ENCODE measurements around the gene USO1. TPM values are rescaled to one million over a fixed set of nuclear protein-coding genes. Genes with fewer than 3 reads are reported as not detected.
"Not testable (repeated sequence)": the region's sequence is repeated elsewhere in the genome, so short reads cannot be mapped to it uniquely, and the experiment has no call there.

Gene USO1
- polyA plus RNA-seq, 6 donors from 2014 or later: 19.0 to 32.2 (median 28.1) TPM

DNA sequence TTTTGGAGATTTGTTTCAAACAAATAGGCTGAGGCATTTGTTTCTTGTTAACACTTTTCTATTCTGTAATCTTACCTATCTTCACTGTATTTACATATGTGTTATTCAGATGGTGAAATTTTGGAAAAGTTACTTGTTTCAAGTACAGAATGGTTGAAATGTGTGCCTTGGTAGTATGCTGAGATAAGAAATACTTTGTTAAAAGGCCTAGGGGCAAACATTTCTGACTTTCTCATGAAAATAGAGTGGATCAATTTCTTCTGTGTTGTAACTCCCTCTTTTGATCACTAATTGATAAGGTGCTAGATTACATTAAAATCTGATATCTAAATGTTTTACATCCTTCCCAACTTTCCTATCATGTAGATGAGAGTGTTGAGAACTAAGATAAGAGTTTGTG, 18.1 kb downstream of the USO1 start:
- H3K9me3 Mint-ChIP-seq: no peaks in the 10 kb centered on the region
- peak overlapping the region in 2 of 6 donors; percentile 18 to 49 for H3K27ac Mint-ChIP-seq
- DNase-seq (no peak), ATAC-seq (ENCODE audit: low read depth in 2 of 2) (no peak)
- H3K36me3 Mint-ChIP-seq: peaks cover 0 to 7% of the 10 kb centered on the region in 2 donors
- peaks cover 13 to 31% (median 23%) of the 10 kb centered on the region in 3 donors for H3K4me1 Mint-ChIP-seq
- H3K4me3 Mint-ChIP-seq: peak overlapping the region in 1 of 8 donors; percentile 15
- no peaks in the 10 kb centered on the region for H3K27me3 Mint-ChIP-seq

DNA sequence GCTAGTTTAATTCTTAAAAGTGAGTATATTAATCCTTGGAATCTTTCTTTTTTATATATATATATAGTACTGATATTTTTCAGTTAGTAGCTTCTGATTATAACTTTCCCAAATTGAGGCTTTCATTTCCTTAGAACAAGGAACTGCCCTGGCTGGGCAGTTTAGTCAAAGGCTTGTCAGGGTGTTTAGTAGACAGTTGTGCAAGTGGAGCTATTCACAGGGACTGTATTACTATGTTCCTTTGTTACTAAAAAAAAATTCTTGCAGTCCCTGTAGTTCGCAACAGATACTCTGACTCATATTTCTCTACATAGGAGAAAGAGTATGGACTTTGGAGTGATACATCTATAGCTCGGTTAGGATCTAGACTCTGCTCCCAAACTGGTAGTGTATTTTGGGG, 20.8 kb downstream of the USO1 start:
- DNase-seq (no peak), ATAC-seq (ENCODE audit: low read depth in 2 of 2) (no peak)
- H3K4me1 Mint-ChIP-seq: peaks cover 13 to 25% (median 14%) of the 10 kb centered on the region in 3 donors
- peaks cover 0 to 7% of the 10 kb centered on the region in 2 donors for H3K36me3 Mint-ChIP-seq
- H3K27me3 Mint-ChIP-seq: no peaks in the 10 kb centered on the region
- peak overlapping the region in 1 of 6 donors; percentile 70 for H3K27ac Mint-ChIP-seq
- no peaks in the 10 kb centered on the region for H3K9me3 Mint-ChIP-seq
- no peak overlapping the region for H3K4me3 Mint-ChIP-seq

DNA sequence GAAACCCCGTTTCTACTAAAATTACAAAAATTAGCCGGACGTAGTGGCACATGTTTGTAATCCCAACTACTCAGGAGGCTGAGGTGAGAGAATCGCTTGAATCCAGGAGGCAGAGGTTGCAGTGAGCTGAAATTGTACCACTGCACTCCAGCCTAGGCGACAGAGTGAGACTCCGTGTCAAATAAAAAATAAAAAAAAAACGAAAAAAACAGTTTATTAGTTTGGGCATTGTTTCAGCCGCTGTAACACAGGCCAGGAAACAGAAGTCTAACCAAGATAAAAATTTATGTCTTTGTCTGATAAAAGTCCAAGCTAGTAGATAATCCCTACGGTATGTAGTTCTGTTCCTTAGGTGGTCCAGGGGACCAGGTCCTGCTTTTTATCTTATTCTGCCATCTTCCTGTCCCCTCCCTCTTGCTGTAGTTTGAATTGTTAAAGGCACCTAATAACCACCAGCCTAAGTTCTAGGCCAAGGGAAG, 21.4 kb downstream of the USO1 start:
- DNase-seq: no peak
- ATAC-seq (ENCODE audit: low read depth in 2 of 2): no peak
- Mint-ChIP-seq H3K4me3 (no peak overlapping the region), H3K27ac (peak overlapping the region in 3 of 6 donors; percentile 38 to 70 (median 57)), H3K27me3 (no peaks in the 10 kb centered on the region), H3K9me3 (no peaks in the 10 kb centered on the region), H3K4me1 (peaks cover 13 to 25% (median 14%) of the 10 kb centered on the region in 3 donors), H3K36me3 (peaks cover 0 to 7% of the 10 kb centered on the region in 2 donors)

DNA sequence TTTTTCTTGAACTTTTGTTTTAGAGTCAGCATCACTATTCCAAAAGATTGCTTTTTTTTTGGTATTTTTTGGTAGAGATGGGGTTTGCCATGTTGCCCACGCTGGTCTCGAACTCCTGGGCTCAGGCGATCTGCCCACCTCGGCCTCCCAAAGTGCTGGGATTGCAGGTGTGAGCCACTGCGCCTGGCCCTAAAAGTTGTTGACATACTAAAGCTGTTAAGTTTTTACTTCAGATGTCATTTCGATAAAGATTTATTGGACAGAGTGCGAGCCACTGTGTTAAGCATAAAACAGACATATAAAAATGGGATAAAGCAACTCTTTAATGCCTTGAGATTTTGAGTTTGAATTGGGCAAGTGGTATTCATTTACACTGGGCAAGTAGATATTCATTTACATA, 28.3 kb downstream of the USO1 start:
- H3K27me3 Mint-ChIP-seq: no peaks in the 10 kb centered on the region
- H3K4me1 Mint-ChIP-seq: peaks cover 6 to 7% (median 7%) of the 10 kb centered on the region in 3 donors
- peaks cover 12 to 20% of the 10 kb centered on the region in 2 donors for H3K36me3 Mint-ChIP-seq
- no peak for DNase-seq
- H3K4me3 Mint-ChIP-seq: no peak overlapping the region
- ATAC-seq (ENCODE audit: low read depth in 2 of 2): no peak
- peaks cover 0 to 6% (median 0%) of the 10 kb centered on the region in 7 donors for H3K9me3 Mint-ChIP-seq
- no peak overlapping the region for H3K27ac Mint-ChIP-seq

DNA sequence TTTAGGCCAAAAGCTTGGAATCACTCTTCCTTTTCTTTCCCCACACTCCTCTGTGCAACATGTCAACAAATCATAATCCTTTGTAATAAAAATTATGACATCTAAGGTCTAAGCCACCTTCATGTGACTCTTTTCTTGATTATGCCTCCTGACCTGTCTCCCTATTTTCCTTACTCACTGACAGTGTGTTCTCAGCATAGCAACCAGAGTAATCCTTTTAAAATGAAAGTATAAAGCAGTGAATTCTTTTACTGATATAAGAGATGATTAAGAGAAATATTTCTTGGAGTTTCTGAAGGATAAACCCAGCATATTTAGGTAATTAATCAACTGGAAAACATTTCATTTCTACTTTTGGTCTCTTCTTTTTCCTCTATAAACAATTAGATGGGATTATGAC, 44.7 kb downstream of the USO1 start:
- Mint-ChIP-seq H3K27me3 (no peaks in the 10 kb centered on the region), H3K27ac (peak overlapping the region in 3 of 6 donors; percentile 25 to 40 (median 39)), H3K36me3 (peaks cover 16 to 24% of the 10 kb centered on the region in 2 donors)

DNA sequence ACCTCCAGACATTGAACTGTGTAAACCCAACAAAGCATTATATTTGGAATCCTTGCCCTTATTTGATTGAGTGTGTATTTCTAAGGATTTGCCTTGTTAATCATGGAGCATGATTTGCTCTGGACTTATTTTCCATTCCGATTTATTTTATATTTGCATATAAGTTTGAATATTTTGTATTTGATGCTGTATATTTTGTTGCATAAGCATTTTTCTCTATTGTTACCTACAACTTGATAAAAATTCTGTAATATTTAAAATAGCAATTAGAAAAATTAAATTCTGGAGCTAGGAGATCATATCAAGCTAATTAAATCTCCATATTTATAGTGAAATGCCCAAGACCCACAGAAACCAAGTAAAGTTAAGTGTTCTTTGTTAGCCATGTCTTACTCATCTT, 47.2 kb downstream of the USO1 start:
- no peak for ATAC-seq (ENCODE audit: low read depth in 2 of 2)
- H3K4me1 Mint-ChIP-seq: peaks cover 3 to 11% (median 9%) of the 10 kb centered on the region in 3 donors
- peaks cover 38 to 46% of the 10 kb centered on the region in 2 donors for H3K36me3 Mint-ChIP-seq
- peaks cover 0 to 9% (median 0%) of the 10 kb centered on the region in 7 donors for H3K9me3 Mint-ChIP-seq
- no peak overlapping the region for H3K4me3 Mint-ChIP-seq
- no peak overlapping the region for H3K27ac Mint-ChIP-seq
- no peaks in the 10 kb centered on the region for H3K27me3 Mint-ChIP-seq
- no peak for DNase-seq

More for the DNA sequence above, 44.7 kb downstream of the USO1 start:
- DNase-seq (no peak), ATAC-seq (ENCODE audit: low read depth in 2 of 2) (no peak)
- Mint-ChIP-seq H3K4me1 (peaks cover 3 to 11% (median 9%) of the 10 kb centered on the region in 3 donors), H3K9me3 (peaks cover 0 to 2% (median 0%) of the 10 kb centered on the region in 7 donors), H3K4me3 (no peak overlapping the region)

DNA sequence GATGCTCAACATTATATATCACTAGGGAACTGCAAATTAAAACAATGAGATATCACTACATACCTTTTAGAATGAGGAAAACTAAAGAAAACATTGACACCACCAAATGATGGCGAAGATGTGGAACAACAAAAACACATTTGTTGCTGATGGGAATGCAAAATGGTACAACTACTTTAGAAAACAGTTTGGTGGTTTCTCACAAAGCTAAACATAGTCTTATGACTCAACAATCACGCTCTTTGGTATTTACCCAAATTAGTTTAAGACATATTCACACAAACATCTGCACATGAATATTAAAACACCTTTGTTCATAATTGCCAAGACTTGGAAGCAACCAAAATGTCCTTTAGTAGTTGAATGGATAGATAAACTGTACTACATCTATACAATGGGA, 53.2 kb downstream of the USO1 start:
- H3K27me3 Mint-ChIP-seq: no peaks in the 10 kb centered on the region
- peaks cover 0 to 8% (median 0%) of the 10 kb centered on the region in 7 donors for H3K9me3 Mint-ChIP-seq
- H3K27ac Mint-ChIP-seq: no peak overlapping the region
- peaks cover 0 to 5% (median 0%) of the 10 kb centered on the region in 3 donors for H3K4me1 Mint-ChIP-seq
- no peak for DNase-seq
- H3K4me3 Mint-ChIP-seq: no peak overlapping the region
- peaks cover 48 to 50% of the 10 kb centered on the region in 2 donors for H3K36me3 Mint-ChIP-seq
- ATAC-seq (ENCODE audit: low read depth in 2 of 2): no peak

DNA sequence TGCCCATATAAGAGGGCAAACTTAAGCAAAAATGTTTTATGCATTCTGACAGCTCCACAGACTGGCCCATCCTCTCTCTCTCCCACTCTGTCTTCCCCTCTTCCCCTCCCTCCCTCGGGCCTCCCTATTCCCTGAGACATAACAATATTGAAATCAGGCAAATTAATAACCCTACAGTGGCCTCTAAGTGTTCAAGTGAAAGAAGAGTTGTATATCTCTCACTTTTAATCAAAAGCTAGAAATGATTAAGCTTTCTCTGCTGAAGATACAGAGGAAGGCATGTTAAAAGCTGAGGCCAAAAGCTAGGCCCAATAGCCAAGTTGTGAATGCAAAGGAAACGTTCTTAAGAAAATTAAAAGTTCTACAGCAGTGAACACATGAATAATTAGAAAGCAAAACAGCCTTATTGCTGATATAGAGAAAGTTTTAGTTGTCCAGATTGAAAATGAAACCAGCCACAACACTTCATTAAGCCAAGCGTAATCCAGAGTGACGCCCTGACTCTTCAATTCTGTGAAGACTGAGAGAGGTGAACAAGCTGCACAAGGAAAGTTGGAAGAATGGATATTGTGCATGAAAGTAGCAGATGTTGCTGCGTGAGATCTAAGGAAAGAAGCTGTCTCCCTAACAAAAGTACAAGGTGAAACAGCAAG, 54.9 kb downstream of the USO1 start:
- peaks cover 0 to 8% (median 0%) of the 10 kb centered on the region in 7 donors for H3K9me3 Mint-ChIP-seq
- H3K27me3 Mint-ChIP-seq: no peaks in the 10 kb centered on the region
- H3K27ac Mint-ChIP-seq: peak overlapping the region in 2 of 6 donors; percentile 35 to 39
- no peak overlapping the region for H3K4me3 Mint-ChIP-seq
- H3K36me3 Mint-ChIP-seq: peaks cover 40 to 50% of the 10 kb centered on the region in 2 donors
- peaks cover 0 to 5% (median 0%) of the 10 kb centered on the region in 3 donors for H3K4me1 Mint-ChIP-seq
- no peak for ATAC-seq (ENCODE audit: low read depth in 2 of 2)
- no peak for DNase-seq

DNA sequence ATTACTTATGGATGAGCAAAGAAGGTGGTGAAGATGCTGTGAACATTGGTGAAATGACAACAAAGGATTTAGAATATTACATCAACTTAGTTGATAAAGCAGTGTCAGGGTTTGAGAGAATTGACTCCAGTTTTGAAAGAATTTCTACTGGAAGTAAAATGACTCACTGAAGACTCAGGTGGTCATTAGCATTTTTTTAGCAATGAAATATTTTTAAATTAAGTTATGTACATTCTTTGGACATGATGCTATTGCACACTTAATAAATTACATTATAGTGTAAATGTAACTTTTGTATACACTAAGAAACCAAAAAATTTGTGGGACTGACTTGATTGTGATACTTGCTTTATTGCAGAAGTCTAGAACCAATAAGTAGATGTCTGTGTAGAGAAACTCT, 56.9 kb downstream of the USO1 start:
- Mint-ChIP-seq H3K9me3 (peaks cover 0 to 2% (median 0%) of the 10 kb centered on the region in 7 donors), H3K36me3 (peaks cover 22 to 32% of the 10 kb centered on the region in 2 donors)

DNA sequence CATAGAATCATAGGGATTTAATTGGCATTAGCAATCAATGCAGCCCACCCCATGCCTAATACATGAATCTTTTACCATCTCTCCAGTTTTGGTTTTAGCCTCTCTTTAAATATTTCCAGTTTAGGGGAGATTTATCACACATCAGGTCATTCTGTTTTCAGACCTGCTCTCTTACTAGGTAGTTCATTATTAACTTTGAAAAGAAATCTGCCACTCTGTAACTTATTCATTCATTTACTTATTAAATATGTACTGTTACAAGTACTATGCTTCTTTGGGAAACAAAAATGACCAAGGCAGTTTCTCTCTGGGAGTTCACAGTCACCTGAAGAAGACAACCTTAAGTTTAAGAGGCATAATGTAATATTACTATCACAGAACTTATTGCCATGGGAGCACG, 62.1 kb downstream of the USO1 start:
- no peak for ATAC-seq (ENCODE audit: low read depth in 2 of 2)
- H3K9me3 Mint-ChIP-seq: no peaks in the 10 kb centered on the region
- peaks cover 4 to 6% (median 4%) of the 10 kb centered on the region in 3 donors for H3K4me1 Mint-ChIP-seq

More for the DNA sequence above, 56.9 kb downstream of the USO1 start:
- H3K27ac Mint-ChIP-seq: peak overlapping the region in 1 of 6 donors; percentile 23
- H3K4me3 Mint-ChIP-seq: no peak overlapping the region
- no peak for DNase-seq
- H3K27me3 Mint-ChIP-seq: no peaks in the 10 kb centered on the region
- H3K4me1 Mint-ChIP-seq: peaks cover 0 to 5% (median 0%) of the 10 kb centered on the region in 3 donors
- ATAC-seq (ENCODE audit: low read depth in 2 of 2): no peak

DNA sequence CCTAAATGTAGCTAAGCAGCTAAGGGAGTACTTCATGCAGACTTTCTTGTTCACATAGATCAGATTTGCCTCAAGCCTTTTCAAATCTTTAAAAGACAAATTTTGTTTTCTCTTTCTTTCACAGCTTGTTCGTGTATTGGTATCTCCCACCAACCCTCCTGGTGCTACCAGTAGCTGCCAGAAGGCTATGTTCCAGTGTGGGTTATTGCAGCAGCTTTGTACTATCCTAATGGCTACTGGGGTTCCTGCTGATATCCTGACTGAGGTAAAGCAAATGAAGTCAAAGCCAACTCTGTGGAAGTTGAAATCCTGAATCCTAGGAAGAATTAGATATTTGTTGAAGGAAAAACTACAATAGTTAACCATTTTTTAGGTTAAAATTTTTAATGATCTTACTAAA, 62.6 kb downstream of the USO1 start:
- ATAC-seq (ENCODE audit: low read depth in 2 of 2): no peak
- Mint-ChIP-seq H3K36me3 (peaks cover 6 to 7% of the 10 kb centered on the region in 2 donors), H3K4me1 (peaks cover 4 to 6% (median 4%) of the 10 kb centered on the region in 3 donors), H3K27ac (peak overlapping the region in 3 of 6 donors; percentile 11 to 46 (median 38)), H3K4me3 (no peak overlapping the region), H3K27me3 (no peaks in the 10 kb centered on the region), H3K9me3 (no peaks in the 10 kb centered on the region)
- no peak for DNase-seq

More for the DNA sequence above, 62.1 kb downstream of the USO1 start:
- H3K36me3 Mint-ChIP-seq: peaks cover 7% of the 10 kb centered on the region in 2 donors
- H3K4me3 Mint-ChIP-seq: no peak overlapping the region
- peak overlapping the region in 2 of 6 donors; percentile 46 to 74 for H3K27ac Mint-ChIP-seq
- no peak for DNase-seq
- H3K27me3 Mint-ChIP-seq: no peaks in the 10 kb centered on the region

DNA sequence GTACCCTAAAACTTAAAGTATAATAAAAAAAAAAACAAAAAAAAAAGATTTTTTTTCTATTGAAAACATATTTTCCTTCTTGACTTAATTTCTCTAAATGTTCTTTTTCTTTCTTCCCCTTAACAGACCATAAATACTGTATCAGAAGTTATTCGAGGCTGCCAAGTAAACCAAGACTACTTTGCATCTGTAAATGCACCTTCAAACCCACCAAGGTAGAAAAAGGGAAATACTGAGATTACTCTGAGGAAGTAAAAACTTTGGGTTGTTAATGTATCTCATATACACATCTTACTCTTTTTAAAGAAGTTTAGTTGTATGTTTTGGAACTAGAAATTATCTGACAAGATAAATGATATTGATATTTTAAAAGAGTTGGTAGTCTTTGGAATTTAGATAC, 65.6 kb downstream of the USO1 start:
- peak; percentile 2 for DNase-seq
- Mint-ChIP-seq H3K4me1 (peaks cover 4 to 6% (median 4%) of the 10 kb centered on the region in 3 donors), H3K27ac (peak overlapping the region in 1 of 6 donors; percentile 32), H3K27me3 (no peaks in the 10 kb centered on the region), H3K4me3 (peak overlapping the region in 1 of 8 donors; percentile 43), H3K9me3 (no peaks in the 10 kb centered on the region), H3K36me3 (peaks cover 3 to 7% of the 10 kb centered on the region in 2 donors)
- peak; percentile 55 to 65 for ATAC-seq (ENCODE audit: low read depth in 2 of 2)

DNA sequence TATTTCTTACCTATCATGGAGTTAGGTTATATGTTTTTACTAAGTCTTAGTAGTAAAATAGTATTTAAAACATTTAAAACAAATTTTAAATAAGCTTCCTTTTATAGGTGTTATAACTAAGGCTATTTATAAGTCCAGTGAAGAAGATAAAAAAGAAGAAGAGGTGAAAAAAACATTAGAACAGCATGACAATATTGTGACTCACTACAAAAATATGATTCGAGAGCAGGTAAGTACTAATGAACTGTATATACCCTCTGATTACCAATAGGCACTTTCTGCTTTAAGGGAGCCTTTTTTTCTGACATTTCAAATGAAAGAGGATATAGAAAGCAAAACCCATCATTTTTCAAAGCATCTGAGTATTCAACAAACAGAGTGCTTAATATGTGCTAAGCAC, 76.6 kb downstream of the USO1 start:
- peaks cover 0 to 8% of the 10 kb centered on the region in 2 donors for H3K36me3 Mint-ChIP-seq
- no peaks in the 10 kb centered on the region for H3K4me1 Mint-ChIP-seq
- ATAC-seq (ENCODE audit: low read depth in 2 of 2): no peak
- no peak for DNase-seq
- H3K4me3 Mint-ChIP-seq: no peak overlapping the region
- no peaks in the 10 kb centered on the region for H3K27me3 Mint-ChIP-seq
- H3K27ac Mint-ChIP-seq: no peak overlapping the region
- H3K9me3 Mint-ChIP-seq: no peaks in the 10 kb centered on the region

DNA sequence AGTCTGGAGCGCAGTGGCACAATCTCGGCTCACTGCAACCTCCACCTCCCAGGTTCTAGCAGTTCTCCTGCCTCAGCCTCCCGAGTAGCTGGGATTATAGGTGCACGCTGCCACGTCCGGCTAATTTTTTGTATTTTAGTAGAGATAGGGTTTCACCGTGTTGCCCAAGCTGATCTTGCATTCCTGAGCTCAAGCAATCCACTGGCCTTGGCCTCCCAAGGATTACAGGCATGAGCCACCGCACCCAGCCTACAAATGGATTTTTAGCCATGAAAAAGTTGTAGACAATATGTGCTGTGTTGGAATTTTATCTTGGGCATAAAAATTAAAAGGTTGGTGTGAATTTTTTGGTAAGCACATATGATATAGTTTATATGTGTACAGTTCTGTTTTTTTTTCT, 81.7 kb downstream of the USO1 start:
- H3K36me3 Mint-ChIP-seq: peaks cover 16 to 25% of the 10 kb centered on the region in 2 donors
- DNase-seq, H3K4me1 Mint-ChIP-seq: not testable (repeated sequence)

More for the DNA sequence above, 81.7 kb downstream of the USO1 start:
- not testable (repeated sequence) for H3K9me3 Mint-ChIP-seq; H3K27me3 Mint-ChIP-seq; H3K4me3 Mint-ChIP-seq; H3K27ac Mint-ChIP-seq; ATAC-seq (ENCODE audit: low read depth in 2 of 2)
